Measurements from ENCODE around the gene HOXB3.

The HOXB3 gene

DNA sequence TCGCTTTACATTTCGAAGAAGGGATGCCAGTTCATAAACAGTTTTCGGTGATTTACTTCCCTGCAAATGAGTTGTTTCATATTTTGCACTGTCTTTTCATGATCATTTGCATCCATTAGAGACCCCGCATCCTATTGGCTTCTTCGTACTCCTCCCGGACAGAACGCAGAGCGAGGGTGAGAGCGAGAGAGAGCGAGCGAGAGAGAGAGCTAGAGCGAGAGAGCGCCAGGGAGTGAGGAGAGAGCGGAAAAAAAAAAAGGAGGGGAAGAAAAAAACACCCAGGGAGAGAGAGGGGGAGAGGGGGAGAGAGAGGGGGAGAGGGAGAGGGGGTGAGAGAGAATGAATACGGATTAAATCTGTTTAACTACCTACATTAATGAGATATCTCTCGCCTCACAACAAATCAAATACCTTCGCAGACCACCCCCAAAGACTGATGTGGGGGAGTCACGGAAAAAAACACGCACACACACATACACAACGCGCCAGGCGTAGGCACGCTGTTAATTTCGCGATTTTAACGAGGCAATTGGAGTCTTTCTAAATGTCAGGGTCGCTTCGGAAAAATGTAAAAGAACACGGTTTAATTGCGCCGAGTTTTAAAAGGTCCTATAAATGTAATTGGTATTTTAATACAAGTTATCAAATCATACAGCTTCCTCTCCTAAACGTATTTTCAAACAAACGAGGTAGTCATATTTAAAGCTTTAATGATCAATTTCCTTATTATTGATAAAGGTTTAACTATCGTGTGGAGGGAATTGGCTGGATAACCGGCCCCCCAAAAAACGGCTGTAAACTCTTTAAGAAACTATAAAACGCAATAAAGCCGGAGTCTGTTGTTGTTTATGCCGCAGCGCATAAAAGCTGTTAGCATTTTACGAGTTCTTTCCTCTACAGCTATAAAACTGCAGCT, 25.3 kb upstream of the HOXB3 start, which contains the start of gene HOXB8 (continued):
- TF ChIP-seq WT1 (tag by site-specific recombination; IDR thresholded peaks at IDR 0.05) (peak; percentile 28), ZNF747 (tag by site-specific recombination; IDR thresholded peaks at IDR 0.05) (no peak), ZBTB20 (tag by site-specific recombination; IDR thresholded peaks at IDR 0.05) (peak; percentile 79), ZFP3 (tag by site-specific recombination; IDR thresholded peaks at IDR 0.05; ENCODE audit: low read depth) (no peak), ZSCAN16 (tag by site-specific recombination; IDR thresholded peaks at IDR 0.05) (no peak), ZBTB48 (tag by site-specific recombination; IDR thresholded peaks at IDR 0.05) (peak; percentile 67), GLI4 (tag by site-specific recombination; IDR thresholded peaks at IDR 0.05) (no peak), HOXC10 (CRISPR knock-in tag; IDR thresholded peaks at IDR 0.05) (no peak), ZNF324 (tag by site-specific recombination; IDR thresholded peaks at IDR 0.05) (no peak), TRIM28 (IDR thresholded peaks at IDR 0.05; ENCODE audit: borderline replicate concordance, low read length) (no peak), KLF9 (tag by site-specific recombination; IDR thresholded peaks at IDR 0.05; ENCODE audit: low read depth) (peak; percentile 10; the same call in 1 of the 2 replicates), ZNF112 (tag by site-specific recombination; IDR thresholded peaks at IDR 0.05) (no peak), ZNF664 (tag by site-specific recombination; IDR thresholded peaks at IDR 0.05) (no peak; the same call in 1 of the 2 replicates), SP2 (tag by site-specific recombination; IDR thresholded peaks at IDR 0.05) (no peak), SP3 (tag by site-specific recombination; IDR thresholded peaks at IDR 0.05) (no peak), HOXD13 (CRISPR knock-in tag; IDR thresholded peaks at IDR 0.05; ENCODE audit: borderline replicate concordance) (no peak), ZNF274 (IDR thresholded peaks at IDR 0.05; ENCODE audit: low read length) (no peak), ZNF274 (tag by site-specific recombination; IDR thresholded peaks at IDR 0.05; ENCODE audit: borderline replicate concordance) (no peak), ZNF561 (tag by site-specific recombination; IDR thresholded peaks at IDR 0.05; ENCODE audit: borderline replicate concordance) (peak; percentile 41; the same call in 1 of the 2 replicates), ZNF548 (tag by site-specific recombination; IDR thresholded peaks at IDR 0.05) (no peak), ZNF777 (tag by site-specific recombination; IDR thresholded peaks at IDR 0.05; ENCODE audit: borderline replicate concordance) (no peak), GLIS1 (tag by site-specific recombination; IDR thresholded peaks at IDR 0.05) (peak; percentile 35), ZNF529 (tag by site-specific recombination; IDR thresholded peaks at IDR 0.05; ENCODE audit: insufficient replicate concordance) (no peak), ZNF19 (tag by site-specific recombination; IDR thresholded peaks at IDR 0.05; ENCODE audit: low read depth) (no peak), ZNF626 (tag by site-specific recombination; IDR thresholded peaks at IDR 0.05) (no peak), ZNF624 (tag by site-specific recombination; IDR thresholded peaks at IDR 0.05) (no peak), OVOL3 (tag by site-specific recombination; IDR thresholded peaks at IDR 0.05) (peak; percentile 62; the same call in 1 of the 2 replicates), SALL2 (tag by site-specific recombination; IDR thresholded peaks at IDR 0.05; ENCODE audit: borderline replicate concordance) (no peak)
- TF ChIP-seq, protein P1, sequence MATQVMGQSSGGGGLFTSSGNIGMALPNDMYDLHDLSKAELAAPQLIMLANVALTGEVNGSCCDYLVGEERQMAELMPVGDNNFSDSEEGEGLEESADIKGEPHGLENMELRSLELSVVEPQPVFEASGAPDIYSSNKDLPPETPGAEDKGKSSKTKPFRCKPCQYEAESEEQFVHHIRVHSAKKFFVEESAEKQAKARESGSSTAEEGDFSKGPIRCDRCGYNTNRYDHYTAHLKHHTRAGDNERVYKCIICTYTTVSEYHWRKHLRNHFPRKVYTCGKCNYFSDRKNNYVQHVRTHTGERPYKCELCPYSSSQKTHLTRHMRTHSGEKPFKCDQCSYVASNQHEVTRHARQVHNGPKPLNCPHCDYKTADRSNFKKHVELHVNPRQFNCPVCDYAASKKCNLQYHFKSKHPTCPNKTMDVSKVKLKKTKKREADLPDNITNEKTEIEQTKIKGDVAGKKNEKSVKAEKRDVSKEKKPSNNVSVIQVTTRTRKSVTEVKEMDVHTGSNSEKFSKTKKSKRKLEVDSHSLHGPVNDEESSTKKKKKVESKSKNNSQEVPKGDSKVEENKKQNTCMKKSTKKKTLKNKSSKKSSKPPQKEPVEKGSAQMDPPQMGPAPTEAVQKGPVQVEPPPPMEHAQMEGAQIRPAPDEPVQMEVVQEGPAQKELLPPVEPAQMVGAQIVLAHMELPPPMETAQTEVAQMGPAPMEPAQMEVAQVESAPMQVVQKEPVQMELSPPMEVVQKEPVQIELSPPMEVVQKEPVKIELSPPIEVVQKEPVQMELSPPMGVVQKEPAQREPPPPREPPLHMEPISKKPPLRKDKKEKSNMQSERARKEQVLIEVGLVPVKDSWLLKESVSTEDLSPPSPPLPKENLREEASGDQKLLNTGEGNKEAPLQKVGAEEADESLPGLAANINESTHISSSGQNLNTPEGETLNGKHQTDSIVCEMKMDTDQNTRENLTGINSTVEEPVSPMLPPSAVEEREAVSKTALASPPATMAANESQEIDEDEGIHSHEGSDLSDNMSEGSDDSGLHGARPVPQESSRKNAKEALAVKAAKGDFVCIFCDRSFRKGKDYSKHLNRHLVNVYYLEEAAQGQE (tag by site-specific recombination; IDR thresholded peaks at IDR 0.05): no peak
- TF ChIP-seq, protein P2, sequence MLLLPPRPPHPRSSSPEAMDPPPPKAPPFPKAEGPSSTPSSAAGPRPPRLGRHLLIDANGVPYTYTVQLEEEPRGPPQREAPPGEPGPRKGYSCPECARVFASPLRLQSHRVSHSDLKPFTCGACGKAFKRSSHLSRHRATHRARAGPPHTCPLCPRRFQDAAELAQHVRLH (tag by site-specific recombination; IDR thresholded peaks at IDR 0.05): peak; percentile 65; the same call in 1 of the 2 replicates
- TF ChIP-seq, protein P3, sequence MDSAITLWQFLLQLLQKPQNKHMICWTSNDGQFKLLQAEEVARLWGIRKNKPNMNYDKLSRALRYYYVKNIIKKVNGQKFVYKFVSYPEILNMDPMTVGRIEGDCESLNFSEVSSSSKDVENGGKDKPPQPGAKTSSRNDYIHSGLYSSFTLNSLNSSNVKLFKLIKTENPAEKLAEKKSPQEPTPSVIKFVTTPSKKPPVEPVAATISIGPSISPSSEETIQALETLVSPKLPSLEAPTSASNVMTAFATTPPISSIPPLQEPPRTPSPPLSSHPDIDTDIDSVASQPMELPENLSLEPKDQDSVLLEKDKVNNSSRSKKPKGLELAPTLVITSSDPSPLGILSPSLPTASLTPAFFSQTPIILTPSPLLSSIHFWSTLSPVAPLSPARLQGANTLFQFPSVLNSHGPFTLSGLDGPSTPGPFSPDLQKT (IDR thresholded peaks at IDR 0.05; ENCODE audit: borderline replicate concordance, low read depth, low read length): no peak
- TF ChIP-seq, protein P4, sequence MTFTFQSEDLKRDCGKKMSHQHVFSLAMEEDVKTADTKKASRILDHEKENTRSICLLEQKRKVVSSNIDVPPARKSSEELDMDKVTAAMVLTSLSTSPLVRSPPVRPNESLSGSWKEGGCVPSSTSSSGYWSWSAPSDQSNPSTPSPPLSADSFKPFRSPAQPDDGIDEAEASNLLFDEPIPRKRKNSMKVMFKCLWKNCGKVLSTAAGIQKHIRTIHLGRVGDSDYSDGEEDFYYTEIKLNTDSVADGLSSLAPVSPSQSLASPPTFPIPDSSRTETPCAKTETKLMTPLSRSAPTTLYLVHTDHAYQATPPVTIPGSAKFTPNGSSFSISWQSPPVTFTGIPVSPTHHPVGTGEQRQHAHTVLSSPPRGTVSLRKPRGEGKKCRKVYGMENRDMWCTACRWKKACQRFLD (tag by site-specific recombination; IDR thresholded peaks at IDR 0.05): no peak
- TF ChIP-seq, protein P5, sequence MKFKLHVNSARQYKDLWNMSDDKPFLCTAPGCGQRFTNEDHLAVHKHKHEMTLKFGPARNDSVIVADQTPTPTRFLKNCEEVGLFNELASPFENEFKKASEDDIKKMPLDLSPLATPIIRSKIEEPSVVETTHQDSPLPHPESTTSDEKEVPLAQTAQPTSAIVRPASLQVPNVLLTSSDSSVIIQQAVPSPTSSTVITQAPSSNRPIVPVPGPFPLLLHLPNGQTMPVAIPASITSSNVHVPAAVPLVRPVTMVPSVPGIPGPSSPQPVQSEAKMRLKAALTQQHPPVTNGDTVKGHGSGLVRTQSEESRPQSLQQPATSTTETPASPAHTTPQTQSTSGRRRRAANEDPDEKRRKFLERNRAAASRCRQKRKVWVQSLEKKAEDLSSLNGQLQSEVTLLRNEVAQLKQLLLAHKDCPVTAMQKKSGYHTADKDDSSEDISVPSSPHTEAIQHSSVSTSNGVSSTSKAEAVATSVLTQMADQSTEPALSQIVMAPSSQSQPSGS (tag by site-specific recombination; IDR thresholded peaks at IDR 0.05; ENCODE audit: low read depth): no peak

Measured in HEK293 (cell line).